ENCODE data around the gene GGT6.

The GGT6 gene

DNA sequence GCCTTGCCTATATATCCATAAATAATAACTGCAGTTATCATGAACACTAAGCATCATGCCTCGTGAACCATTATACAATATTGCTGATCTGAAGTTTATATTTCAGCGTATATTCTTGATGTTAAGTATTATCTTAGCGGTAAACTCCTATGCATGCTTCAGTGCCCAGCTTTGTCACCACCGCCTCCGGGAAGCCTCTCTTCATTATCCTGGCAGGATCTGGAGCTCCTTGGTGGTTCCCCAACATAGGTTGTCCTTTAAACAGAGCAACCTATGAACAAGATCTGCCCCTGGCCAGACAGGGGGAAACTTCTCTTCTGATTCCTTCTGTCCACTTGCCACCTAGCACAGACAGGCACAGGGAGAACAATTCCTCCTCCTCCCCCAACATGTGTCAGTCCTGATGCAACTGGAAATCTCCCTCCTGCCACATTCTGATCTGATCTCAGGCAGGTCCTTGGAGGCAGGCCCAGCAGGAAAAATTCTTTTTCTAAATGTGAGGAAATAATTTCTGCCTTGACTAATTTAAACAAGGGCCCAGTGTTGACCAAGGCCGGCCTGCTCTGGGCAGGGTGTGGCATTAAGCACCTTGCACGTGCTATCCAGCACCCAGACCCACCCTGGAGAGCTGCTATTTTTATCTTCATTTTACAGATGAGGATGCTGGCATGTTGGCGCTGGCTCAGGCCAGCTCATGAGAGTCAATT lies 39.3 kb downstream of the GGT6 start:
- no CpG with 5 or more reads among the region's 8 CpGs for WGBS (ENCODE audit: insufficient coverage, insufficient read length)
- H3K36me3 ChIP-seq (ENCODE audit: control insufficient read depth, insufficient read depth, low read length), result no peaks in the 10 kb centered on the region
- no peaks in the 10 kb centered on the region; the same call in 1 of the 2 replicates for H3K27me3 ChIP-seq (ENCODE audit: control insufficient read depth, insufficient read depth, low read length)
- H3K27ac ChIP-seq (ENCODE audit: low read length), result no peak overlapping the region
- no peaks in the 10 kb centered on the region for H3K4me1 ChIP-seq (ENCODE audit: control insufficient read depth, insufficient read depth, low read length)
- DNase-seq (ENCODE audit: low read depth, low spot score), result no peak
- no peak overlapping the region for H3K4me3 ChIP-seq (ENCODE audit: low read length)
- H3K9me3 ChIP-seq (ENCODE audit: control insufficient read depth, insufficient read depth, low read length), result no peaks in the 10 kb centered on the region

DNA sequence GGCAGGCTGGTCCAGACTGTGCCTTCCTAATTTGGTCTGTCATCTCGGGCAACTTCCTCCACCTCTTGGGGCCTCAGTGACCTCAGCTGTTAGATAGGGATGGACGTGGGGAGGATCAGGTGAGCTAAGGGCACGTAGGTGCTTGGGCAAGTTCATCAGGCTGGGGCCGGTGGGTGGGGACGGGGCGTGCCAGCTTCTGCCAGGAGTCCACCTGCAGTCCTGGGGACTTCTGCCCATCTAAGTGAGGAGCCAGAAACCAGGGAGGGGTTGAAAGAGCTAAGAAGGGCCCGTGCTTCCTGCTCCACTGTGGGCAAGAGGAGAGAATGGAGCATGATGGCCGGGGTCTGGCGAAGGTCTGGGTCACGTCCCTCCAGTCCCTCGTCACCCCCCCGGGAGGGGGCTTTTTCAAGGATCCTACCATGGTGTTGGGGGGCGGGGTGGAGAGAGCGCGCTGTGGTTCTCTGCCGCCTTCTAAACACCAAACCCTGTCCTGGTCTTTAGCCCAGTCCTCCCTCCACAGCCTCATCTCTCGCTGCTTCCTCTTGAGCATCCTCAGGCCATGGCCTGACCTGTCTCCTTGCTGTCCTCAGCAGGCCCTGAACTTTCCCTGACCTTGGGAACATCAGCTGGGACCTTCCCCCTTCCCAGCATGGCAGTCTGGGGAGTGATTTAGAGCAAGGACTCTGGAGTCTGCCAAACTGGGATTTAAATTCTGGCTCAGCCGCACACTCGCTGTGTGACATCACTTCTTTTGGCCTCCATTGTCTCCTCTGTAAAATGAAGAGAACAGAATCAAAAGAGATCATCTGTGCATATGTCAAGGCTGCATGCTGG lies 40.1 kb downstream of the GGT6 start:
- no peak for DNase-seq (ENCODE audit: low read depth, low spot score)
- H3K4me3 ChIP-seq (ENCODE audit: low read length), result no peak overlapping the region
- no peaks in the 10 kb centered on the region for H3K9me3 ChIP-seq (ENCODE audit: control insufficient read depth, insufficient read depth, low read length)
- WGBS (ENCODE audit: insufficient coverage, insufficient read length), result no CpG with 5 or more reads among the region's 19 CpGs
- no peak overlapping the region for H3K27ac ChIP-seq (ENCODE audit: low read length)
- no peaks in the 10 kb centered on the region for H3K27me3 ChIP-seq (ENCODE audit: control insufficient read depth, insufficient read depth, low read length)
- no peaks in the 10 kb centered on the region for H3K36me3 ChIP-seq (ENCODE audit: control insufficient read depth, insufficient read depth, low read length)
- H3K4me1 ChIP-seq (ENCODE audit: control insufficient read depth, insufficient read depth, low read length), result no peaks in the 10 kb centered on the region

DNA sequence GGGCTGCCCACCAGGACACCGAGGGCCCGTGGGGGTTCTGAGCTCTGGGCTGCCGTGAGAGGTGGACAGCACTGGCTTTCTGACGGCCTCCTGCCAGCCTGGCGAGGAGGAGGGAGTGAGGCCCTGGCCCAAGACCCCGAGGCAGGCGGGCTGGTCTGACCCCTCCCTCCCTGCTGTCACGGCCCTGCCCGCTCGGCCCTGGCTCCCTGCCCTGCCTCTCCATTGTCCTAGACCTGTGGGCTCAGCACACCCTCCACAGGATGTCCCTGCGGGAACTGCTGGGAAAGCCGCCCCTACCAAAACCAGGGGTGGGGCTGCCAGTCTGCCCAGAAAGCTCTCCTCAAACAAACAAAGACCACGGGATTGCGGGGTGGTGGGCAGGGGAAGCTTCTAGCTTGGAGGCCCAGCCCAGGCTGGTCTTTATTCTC lies 41.0 kb downstream of the GGT6 start:
- Histone ChIP-seq H3K4me1 (ENCODE audit: control insufficient read depth, insufficient read depth, low read length) (peaks cover 2% of the 10 kb centered on the region; the same call in 1 of the 2 replicates), H3K4me3 (ENCODE audit: low read length) (no peak overlapping the region), H3K27ac (ENCODE audit: low read length) (no peak overlapping the region), H3K36me3 (ENCODE audit: control insufficient read depth, insufficient read depth, low read length) (no peaks in the 10 kb centered on the region), H3K9me3 (ENCODE audit: control insufficient read depth, insufficient read depth, low read length) (no peaks in the 10 kb centered on the region), H3K27me3 (ENCODE audit: control insufficient read depth, insufficient read depth, low read length) (no peaks in the 10 kb centered on the region)
- no CpG with 5 or more reads among the region's 14 CpGs for WGBS (ENCODE audit: insufficient coverage, insufficient read length)
- no peak for DNase-seq (ENCODE audit: low read depth, low spot score)

DNA sequence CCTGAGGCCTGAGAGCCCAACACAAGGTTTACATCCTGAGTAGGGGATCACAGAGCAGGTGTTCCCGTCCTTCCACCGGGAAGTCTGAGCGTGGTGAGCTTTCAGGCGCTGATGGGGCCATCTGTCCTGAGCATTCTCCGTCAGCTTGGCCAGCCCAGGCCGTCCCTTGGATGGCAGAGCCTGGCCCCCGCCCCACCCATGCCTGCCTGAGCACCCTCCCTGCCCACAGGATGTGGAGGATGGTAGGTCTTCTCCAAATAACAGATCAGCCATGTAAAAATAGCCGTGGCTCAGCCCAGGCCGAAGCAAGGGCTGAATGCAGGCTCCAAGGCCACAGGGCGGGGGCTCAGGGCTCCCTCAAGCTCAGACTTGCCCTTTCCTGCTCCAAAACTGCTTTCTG lies 41.5 kb downstream of the GGT6 start:
- H3K27ac ChIP-seq (ENCODE audit: low read length), result no peak overlapping the region
- H3K36me3 ChIP-seq (ENCODE audit: control insufficient read depth, insufficient read depth, low read length), result no peaks in the 10 kb centered on the region

DNA sequence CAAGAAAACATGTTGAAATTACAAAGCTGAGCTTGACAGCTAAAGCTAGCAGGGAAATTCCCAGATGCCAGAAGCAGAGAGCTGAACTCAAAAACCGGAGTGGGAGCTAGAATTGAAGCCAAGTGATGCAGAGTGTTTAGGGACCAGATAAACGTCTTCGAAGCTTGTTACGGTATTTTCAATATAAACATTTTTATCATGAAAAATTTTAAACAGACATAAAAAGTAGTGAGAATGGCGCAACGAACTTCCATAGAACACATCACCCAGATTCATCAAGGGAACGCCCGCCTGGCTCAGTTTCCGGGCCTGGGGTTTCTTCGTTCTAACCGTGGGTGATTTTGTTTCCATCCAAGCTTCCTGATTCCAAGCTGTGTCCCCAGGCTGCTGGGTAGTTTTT lies 43.6 kb downstream of the GGT6 start:
- DNase-seq (ENCODE audit: low read depth, low spot score), result no peak
- Histone ChIP-seq H3K9me3 (ENCODE audit: control insufficient read depth, insufficient read depth, low read length) (no peaks in the 10 kb centered on the region), H3K27me3 (ENCODE audit: control insufficient read depth, insufficient read depth, low read length) (no peaks in the 10 kb centered on the region), H3K27ac (ENCODE audit: low read length) (no peak overlapping the region), H3K4me3 (ENCODE audit: low read length) (no peak overlapping the region), H3K4me1 (ENCODE audit: control insufficient read depth, insufficient read depth, low read length) (peaks cover 7% of the 10 kb centered on the region), H3K36me3 (ENCODE audit: control insufficient read depth, insufficient read depth, low read length) (no peaks in the 10 kb centered on the region)
- no CpG with 5 or more reads among the region's 11 CpGs for WGBS (ENCODE audit: insufficient coverage, insufficient read length)

More for the DNA sequence above, 41.5 kb downstream of the GGT6 start:
- WGBS (ENCODE audit: insufficient coverage, insufficient read length), result no CpG with 5 or more reads among the region's 10 CpGs
- Histone ChIP-seq H3K4me1 (ENCODE audit: control insufficient read depth, insufficient read depth, low read length) (peaks cover 5% of the 10 kb centered on the region), H3K9me3 (ENCODE audit: control insufficient read depth, insufficient read depth, low read length) (no peaks in the 10 kb centered on the region), H3K27me3 (ENCODE audit: control insufficient read depth, insufficient read depth, low read length) (no peaks in the 10 kb centered on the region), H3K4me3 (ENCODE audit: low read length) (no peak overlapping the region)
- no peak for DNase-seq (ENCODE audit: low read depth, low spot score)

DNA sequence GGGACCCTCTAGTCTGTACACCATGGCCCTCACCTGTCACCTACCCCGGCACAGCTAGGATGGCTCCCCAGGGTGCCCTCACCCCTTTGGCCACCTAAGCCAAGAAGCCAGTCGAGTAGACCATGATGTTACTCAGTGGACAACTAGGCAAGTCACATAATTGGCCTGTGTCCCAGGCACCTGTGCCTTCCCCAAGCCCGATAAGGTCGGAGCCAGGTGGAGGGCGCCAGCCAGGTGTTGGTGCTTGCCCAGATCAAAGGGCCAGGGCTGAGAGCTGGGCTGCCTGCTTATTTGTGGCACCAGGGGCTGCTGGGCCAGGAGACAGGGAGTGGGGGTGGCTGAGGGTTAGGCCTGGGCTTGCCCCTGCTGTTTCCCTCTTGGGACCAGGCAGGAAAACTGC lies 44.9 kb downstream of the GGT6 start:
- WGBS (ENCODE audit: insufficient coverage, insufficient read length), result no CpG with 5 or more reads among the region's 5 CpGs
- no peaks in the 10 kb centered on the region for H3K9me3 ChIP-seq (ENCODE audit: control insufficient read depth, insufficient read depth, low read length)
- no peaks in the 10 kb centered on the region for H3K27me3 ChIP-seq (ENCODE audit: control insufficient read depth, insufficient read depth, low read length)

DNA sequence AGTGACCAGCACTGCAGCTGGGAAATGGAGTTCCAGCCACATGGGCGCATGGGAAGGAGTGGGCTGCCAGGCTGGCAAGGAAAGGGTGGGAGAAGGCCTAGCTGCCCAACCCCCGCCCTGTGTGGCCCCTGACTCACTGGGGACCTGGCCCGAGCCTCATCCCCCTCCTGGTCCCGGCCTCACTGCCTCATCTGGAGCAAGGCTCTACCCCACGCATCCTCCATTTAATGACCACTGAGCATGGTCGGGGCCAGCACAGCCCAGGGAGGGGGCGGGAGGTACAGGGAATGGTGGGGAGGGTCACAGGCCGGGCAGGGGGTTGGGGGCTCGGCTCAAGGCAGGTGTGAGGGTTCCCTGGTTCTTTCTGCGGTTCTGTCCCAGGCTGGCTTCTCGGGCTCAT lies 45.6 kb downstream of the GGT6 start:
- Histone ChIP-seq H3K27me3 (ENCODE audit: control insufficient read depth, insufficient read depth, low read length) (no peaks in the 10 kb centered on the region), H3K9me3 (ENCODE audit: control insufficient read depth, insufficient read depth, low read length) (no peaks in the 10 kb centered on the region), H3K27ac (ENCODE audit: low read length) (no peak overlapping the region), H3K36me3 (ENCODE audit: control insufficient read depth, insufficient read depth, low read length) (no peaks in the 10 kb centered on the region), H3K4me1 (ENCODE audit: control insufficient read depth, insufficient read depth, low read length) (peaks cover 7% of the 10 kb centered on the region), H3K4me3 (ENCODE audit: low read length) (no peak overlapping the region)
- no CpG with 5 or more reads among the region's 11 CpGs for WGBS (ENCODE audit: insufficient coverage, insufficient read length)
- no peak for DNase-seq (ENCODE audit: low read depth, low spot score)

More for the DNA sequence above, 44.9 kb downstream of the GGT6 start:
- Histone ChIP-seq H3K27ac (ENCODE audit: low read length) (no peak overlapping the region), H3K4me1 (ENCODE audit: control insufficient read depth, insufficient read depth, low read length) (peaks cover 7% of the 10 kb centered on the region), H3K36me3 (ENCODE audit: control insufficient read depth, insufficient read depth, low read length) (no peaks in the 10 kb centered on the region), H3K4me3 (ENCODE audit: low read length) (no peak overlapping the region)
- DNase-seq (ENCODE audit: low read depth, low spot score), result no peak

DNA sequence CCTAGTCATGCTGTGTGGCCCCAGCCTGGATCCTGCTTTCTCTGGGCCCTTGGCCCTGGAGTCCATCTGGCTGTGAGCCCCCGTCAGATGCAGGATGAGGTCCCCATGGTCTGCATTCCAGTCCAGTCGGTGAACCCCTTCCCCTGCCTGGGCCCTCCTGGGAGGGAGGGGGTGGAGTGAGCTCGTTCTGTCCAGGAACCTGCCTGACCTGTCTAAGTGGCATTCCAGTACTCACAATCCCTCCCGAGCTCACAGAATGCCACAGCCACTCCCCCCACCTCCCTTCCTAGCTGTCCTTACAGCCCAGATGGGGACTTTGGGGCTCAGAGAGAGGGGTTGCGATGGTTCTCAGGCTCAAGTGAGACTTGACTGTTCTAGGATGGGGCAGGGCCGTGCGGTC lies 46.2 kb downstream of the GGT6 start:
- Histone ChIP-seq H3K36me3 (ENCODE audit: control insufficient read depth, insufficient read depth, low read length) (no peaks in the 10 kb centered on the region), H3K4me1 (ENCODE audit: control insufficient read depth, insufficient read depth, low read length) (peaks cover 7% of the 10 kb centered on the region), H3K4me3 (ENCODE audit: low read length) (no peak overlapping the region), H3K9me3 (ENCODE audit: control insufficient read depth, insufficient read depth, low read length) (no peaks in the 10 kb centered on the region), H3K27ac (ENCODE audit: low read length) (no peak overlapping the region), H3K27me3 (ENCODE audit: control insufficient read depth, insufficient read depth, low read length) (no peaks in the 10 kb centered on the region)
- no peak for DNase-seq (ENCODE audit: low read depth, low spot score)
- WGBS (ENCODE audit: insufficient coverage, insufficient read length), result no CpG with 5 or more reads among the region's 7 CpGs

DNA sequence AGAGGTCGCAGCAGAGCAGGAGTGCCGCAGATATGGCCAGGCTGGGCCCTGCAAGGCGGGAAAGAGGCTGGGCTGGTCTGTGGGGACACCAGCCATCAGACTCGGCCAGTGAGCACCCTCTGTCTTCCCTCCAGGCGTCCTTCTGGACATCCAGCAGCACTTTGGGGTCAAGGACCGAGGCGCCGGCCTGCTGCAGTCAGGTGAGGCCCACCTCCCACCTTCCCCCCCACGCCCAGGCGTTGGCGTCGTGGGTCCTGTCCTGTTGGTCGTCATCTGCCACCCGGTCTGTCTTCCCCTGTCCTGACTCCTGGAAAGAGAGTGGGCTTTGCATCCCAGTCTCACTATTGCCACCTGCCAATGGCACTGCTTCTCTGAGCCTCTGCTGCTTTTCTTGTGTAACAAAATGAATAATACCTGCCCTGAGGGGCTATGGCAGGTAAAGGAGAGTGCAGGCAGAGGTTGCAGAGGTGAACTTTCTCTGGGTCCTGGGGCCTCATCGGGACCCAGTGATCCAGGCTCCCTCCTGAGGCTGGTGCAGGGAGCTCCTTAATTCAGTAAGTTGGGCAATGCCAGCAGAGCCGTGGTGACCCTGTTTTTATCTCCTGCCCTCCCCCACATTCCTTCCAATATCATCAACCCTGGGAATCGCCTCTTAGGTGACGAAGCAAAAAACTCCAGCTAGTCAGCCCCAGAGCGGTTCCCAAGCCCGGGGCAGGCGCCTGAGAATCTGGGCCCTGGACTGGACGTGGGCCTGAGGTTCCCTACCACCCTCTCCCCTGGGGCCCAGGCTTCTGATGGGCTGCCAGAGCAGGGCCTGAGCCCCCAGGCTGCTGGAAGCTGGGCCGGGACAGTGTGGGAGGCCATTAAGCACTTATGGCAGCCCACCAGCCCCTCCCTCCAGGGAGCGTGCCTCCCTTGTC lies 47.0 kb downstream of the GGT6 start:
- no peaks in the 10 kb centered on the region for H3K27me3 ChIP-seq (ENCODE audit: control insufficient read depth, insufficient read depth, low read length)
- H3K36me3 ChIP-seq (ENCODE audit: control insufficient read depth, insufficient read depth, low read length), result no peaks in the 10 kb centered on the region
- no peak overlapping the region for H3K4me3 ChIP-seq (ENCODE audit: low read length)
- no peaks in the 10 kb centered on the region for H3K9me3 ChIP-seq (ENCODE audit: control insufficient read depth, insufficient read depth, low read length)
- no peak for DNase-seq (ENCODE audit: low read depth, low spot score)
- WGBS (ENCODE audit: insufficient coverage, insufficient read length), result no CpG with 5 or more reads among the region's 24 CpGs
- H3K27ac ChIP-seq (ENCODE audit: low read length), result no peak overlapping the region
- peaks cover 7% of the 10 kb centered on the region for H3K4me1 ChIP-seq (ENCODE audit: control insufficient read depth, insufficient read depth, low read length)

Measured in iPS DF 6.9 (cell line).